WTC11 (cell line): Measurements from ENCODE around the gene ATG9B. TPM values are rescaled to one million over a fixed set of nuclear protein-coding genes. Genes with fewer than 3 reads are reported as not detected.

ENCODE experiments used
- ATAC-seq: fragments of 200-7000 bp; cut with Tn5 transposase; 2 replicates; pipeline ENCODE4 v1.10.0; 2021; ENCODE audit warnings: mild to moderate bottlenecking, moderate library complexity
- CTCF ChIA-PET: fragments of 300-600 bp; sonication (Branson Sonifier 250); formaldehyde crosslinking; loops from one replicate; lab custom pipeline; 2021; ENCODE audit warnings: antibody characterized with exemption; lab: Charles Lee
- POLR2A ChIA-PET: fragments of 350-600 bp; sonication (Branson Sonifier 250); formaldehyde crosslinking; loops from one replicate; lab custom pipeline; 2021; ENCODE audit warnings: antibody characterized with exemption; lab: Charles Lee
- DNase-seq: peaks from one replicate; pipeline ENCODE4 v3.0.0; 2021; ENCODE audit warnings: low spot score
- H3K27ac Mint-ChIP-seq: 2 replicates; pipeline ENCODE4 v1.8.0; 2021; ENCODE audit warnings: mixed read lengths
- H3K27me3 Mint-ChIP-seq: 2 replicates; pipeline ENCODE4 v1.8.0; 2021; ENCODE audit warnings: low read depth, mild to moderate bottlenecking, moderate library complexity, mixed read lengths
- H3K36me3 Mint-ChIP-seq: 2 replicates; pipeline ENCODE4 v1.8.0; 2021; ENCODE audit warnings: mixed read lengths
- H3K4me1 Mint-ChIP-seq: 2 replicates; pipeline ENCODE4 v1.8.0; 2022; ENCODE audit warnings: mixed read lengths
- H3K4me3 Mint-ChIP-seq: 2 replicates; pipeline ENCODE4 v1.8.0; 2021; ENCODE audit warnings: mild to moderate bottlenecking, moderate library complexity, mixed read lengths
- H3K9me3 Mint-ChIP-seq: 2 replicates; pipeline ENCODE4 v1.8.0; 2021; ENCODE audit warnings: mixed read lengths
- ATF1 ChIP-seq: sonication (generic); formaldehyde crosslinking; IDR thresholded peaks from 2 replicates; pipeline ENCODE4 v1.8.1; 2023; ENCODE audit warnings: mild to moderate bottlenecking, moderate library complexity, missing genetic modification reagents
- ERG ChIP-seq: fragments of 250-450 bp; sonication (Bioruptor Pico); IDR thresholded peaks from 2 replicates; pipeline ENCODE4 v1.8.0; 2021; ENCODE audit warnings: mild to moderate bottlenecking
- GABPB1 ChIP-seq: sonication (generic); formaldehyde crosslinking; IDR thresholded peaks from 2 replicates; pipeline ENCODE4 v1.8.1; 2023; ENCODE audit warnings: mild to moderate bottlenecking, missing genetic modification reagents
- HMGXB4 ChIP-seq: sonication (generic); formaldehyde crosslinking; IDR thresholded peaks from 2 replicates; pipeline ENCODE4 v1.8.1; 2023; ENCODE audit warnings: mild to moderate bottlenecking, moderate library complexity, missing genetic modification reagents
- NR1H2 ChIP-seq: sonication (generic); formaldehyde crosslinking; IDR thresholded peaks from 2 replicates; pipeline ENCODE4 v1.9.0; 2021; ENCODE audit warnings: mild to moderate bottlenecking, moderate library complexity, missing genetic modification reagents
- TEAD4 ChIP-seq: sonication (generic); formaldehyde crosslinking; IDR thresholded peaks from 2 replicates; pipeline ENCODE4 v1.8.0; 2022; ENCODE audit warnings: mild to moderate bottlenecking, missing genetic modification reagents
- total RNA-seq: library from RNA; stranded (reverse); gene quantifications from 3 replicates; pipeline ENCODE4 v1.2.3, GENCODE V29; 2021
- TF ChIP-seq, protein P1 (sequence below): sonication (generic); formaldehyde crosslinking; IDR thresholded peaks from 2 replicates; pipeline ENCODE4 v1.8.0; 2023; ENCODE audit warnings: missing genetic modification reagents, mild to moderate bottlenecking, borderline replicate concordance
- TF ChIP-seq, protein P2 (sequence below): fragments of 200-600 bp; IDR thresholded peaks from 2 replicates; pipeline ENCODE4 v1.8.0; 2022; ENCODE audit warnings: antibody characterized with exemption
- TF ChIP-seq, protein P3 (sequence below): sonication (generic); formaldehyde crosslinking; IDR thresholded peaks from 2 replicates; pipeline ENCODE4 v1.8.1; 2023; ENCODE audit warnings: mild to moderate bottlenecking, missing genetic modification reagents

ATG9B gene
- total RNA-seq, 1 experiment from 2014 or later, result 2.4 TPM

GRCh38 chr7:151017953-151018420 lies 6.3 kb downstream of the ATG9B start:
- peak overlapping the region; percentile 68 for H3K4me3 Mint-ChIP-seq
- no peaks in the 10 kb centered on the region for H3K36me3 Mint-ChIP-seq
- peak; percentile 88 for TF ChIP-seq HMGXB4 (CRISPR knock-in tag)
- TF ChIP-seq ATF1 (CRISPR knock-in tag), result 0 out of 2 replicates have a peak, but pooled peaks have one; percentile 5
- TF ChIP-seq, protein P1, sequence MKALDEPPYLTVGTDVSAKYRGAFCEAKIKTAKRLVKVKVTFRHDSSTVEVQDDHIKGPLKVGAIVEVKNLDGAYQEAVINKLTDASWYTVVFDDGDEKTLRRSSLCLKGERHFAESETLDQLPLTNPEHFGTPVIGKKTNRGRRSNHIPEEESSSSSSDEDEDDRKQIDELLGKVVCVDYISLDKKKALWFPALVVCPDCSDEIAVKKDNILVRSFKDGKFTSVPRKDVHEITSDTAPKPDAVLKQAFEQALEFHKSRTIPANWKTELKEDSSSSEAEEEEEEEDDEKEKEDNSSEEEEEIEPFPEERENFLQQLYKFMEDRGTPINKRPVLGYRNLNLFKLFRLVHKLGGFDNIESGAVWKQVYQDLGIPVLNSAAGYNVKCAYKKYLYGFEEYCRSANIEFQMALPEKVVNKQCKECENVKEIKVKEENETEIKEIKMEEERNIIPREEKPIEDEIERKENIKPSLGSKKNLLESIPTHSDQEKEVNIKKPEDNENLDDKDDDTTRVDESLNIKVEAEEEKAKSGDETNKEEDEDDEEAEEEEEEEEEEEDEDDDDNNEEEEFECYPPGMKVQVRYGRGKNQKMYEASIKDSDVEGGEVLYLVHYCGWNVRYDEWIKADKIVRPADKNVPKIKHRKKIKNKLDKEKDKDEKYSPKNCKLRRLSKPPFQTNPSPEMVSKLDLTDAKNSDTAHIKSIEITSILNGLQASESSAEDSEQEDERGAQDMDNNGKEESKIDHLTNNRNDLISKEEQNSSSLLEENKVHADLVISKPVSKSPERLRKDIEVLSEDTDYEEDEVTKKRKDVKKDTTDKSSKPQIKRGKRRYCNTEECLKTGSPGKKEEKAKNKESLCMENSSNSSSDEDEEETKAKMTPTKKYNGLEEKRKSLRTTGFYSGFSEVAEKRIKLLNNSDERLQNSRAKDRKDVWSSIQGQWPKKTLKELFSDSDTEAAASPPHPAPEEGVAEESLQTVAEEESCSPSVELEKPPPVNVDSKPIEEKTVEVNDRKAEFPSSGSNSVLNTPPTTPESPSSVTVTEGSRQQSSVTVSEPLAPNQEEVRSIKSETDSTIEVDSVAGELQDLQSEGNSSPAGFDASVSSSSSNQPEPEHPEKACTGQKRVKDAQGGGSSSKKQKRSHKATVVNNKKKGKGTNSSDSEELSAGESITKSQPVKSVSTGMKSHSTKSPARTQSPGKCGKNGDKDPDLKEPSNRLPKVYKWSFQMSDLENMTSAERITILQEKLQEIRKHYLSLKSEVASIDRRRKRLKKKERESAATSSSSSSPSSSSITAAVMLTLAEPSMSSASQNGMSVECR (CRISPR knock-in tag), result 0 out of 2 replicates have a peak, but pooled peaks have one; percentile 95
- TF ChIP-seq, protein P2, sequence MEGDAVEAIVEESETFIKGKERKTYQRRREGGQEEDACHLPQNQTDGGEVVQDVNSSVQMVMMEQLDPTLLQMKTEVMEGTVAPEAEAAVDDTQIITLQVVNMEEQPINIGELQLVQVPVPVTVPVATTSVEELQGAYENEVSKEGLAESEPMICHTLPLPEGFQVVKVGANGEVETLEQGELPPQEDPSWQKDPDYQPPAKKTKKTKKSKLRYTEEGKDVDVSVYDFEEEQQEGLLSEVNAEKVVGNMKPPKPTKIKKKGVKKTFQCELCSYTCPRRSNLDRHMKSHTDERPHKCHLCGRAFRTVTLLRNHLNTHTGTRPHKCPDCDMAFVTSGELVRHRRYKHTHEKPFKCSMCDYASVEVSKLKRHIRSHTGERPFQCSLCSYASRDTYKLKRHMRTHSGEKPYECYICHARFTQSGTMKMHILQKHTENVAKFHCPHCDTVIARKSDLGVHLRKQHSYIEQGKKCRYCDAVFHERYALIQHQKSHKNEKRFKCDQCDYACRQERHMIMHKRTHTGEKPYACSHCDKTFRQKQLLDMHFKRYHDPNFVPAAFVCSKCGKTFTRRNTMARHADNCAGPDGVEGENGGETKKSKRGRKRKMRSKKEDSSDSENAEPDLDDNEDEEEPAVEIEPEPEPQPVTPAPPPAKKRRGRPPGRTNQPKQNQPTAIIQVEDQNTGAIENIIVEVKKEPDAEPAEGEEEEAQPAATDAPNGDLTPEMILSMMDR, result peak; percentile 83
- no peak for TF ChIP-seq ERG (CRISPR knock-in tag)
- TF ChIP-seq, protein P3, sequence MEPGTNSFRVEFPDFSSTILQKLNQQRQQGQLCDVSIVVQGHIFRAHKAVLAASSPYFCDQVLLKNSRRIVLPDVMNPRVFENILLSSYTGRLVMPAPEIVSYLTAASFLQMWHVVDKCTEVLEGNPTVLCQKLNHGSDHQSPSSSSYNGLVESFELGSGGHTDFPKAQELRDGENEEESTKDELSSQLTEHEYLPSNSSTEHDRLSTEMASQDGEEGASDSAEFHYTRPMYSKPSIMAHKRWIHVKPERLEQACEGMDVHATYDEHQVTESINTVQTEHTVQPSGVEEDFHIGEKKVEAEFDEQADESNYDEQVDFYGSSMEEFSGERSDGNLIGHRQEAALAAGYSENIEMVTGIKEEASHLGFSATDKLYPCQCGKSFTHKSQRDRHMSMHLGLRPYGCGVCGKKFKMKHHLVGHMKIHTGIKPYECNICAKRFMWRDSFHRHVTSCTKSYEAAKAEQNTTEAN (CRISPR knock-in tag), result no peak
- TF ChIP-seq NR1H2 (CRISPR knock-in tag), result no peak
- POLR2A ChIA-PET, result interaction anchor here (0.9 to 1.5 kb wide), 4 partner anchors 10 to 68 kb away, joined by 3 to 8 read pairs (median 4); partner anchors contain the start of gene ABCB8
- peaks cover 82% of the 10 kb centered on the region for H3K27me3 Mint-ChIP-seq
- no peak overlapping the region for H3K27ac Mint-ChIP-seq
- ATAC-seq (peak; percentile 69), DNase-seq (peak; percentile 95)
- peaks cover 39% of the 10 kb centered on the region for H3K4me1 Mint-ChIP-seq
- no peaks in the 10 kb centered on the region for H3K9me3 Mint-ChIP-seq
- CTCF ChIA-PET, result interaction anchor here (0.5 to 6.3 kb wide), 63 partner anchors 9 to 1442 kb away, joined by 3 to 112 read pairs (median 4); partner anchors contain the start of genes ABCB8, ABCF2, AOC1 and ASB10

- Mint-ChIP-seq H3K27me3 (peaks cover 82% of the 10 kb centered on the region), H3K4me3 (peak overlapping the region; percentile 68), H3K9me3 (no peaks in the 10 kb centered on the region), H3K36me3 (no peaks in the 10 kb centered on the region), H3K27ac (no peak overlapping the region), H3K4me1 (peaks cover 43% of the 10 kb centered on the region)
- ChIA-PET CTCF (interaction anchor here (0.5 to 6.3 kb wide), 32 partner anchors 9 to 210 kb away, joined by 3 to 112 read pairs (median 8); partner anchors contain the start of genes ABCB8, ABCF2, AOC1 and CDK5), POLR2A (interaction anchor here (0.9 kb wide), 1 partner anchor 25 kb away, joined by 3 read pairs; no protein-coding TSS in a partner anchor)
- TF ChIP-seq GABPB1 (CRISPR knock-in tag) (no peak), TEAD4 (CRISPR knock-in tag) (no peak)
- DNase-seq (no peak), ATAC-seq (no peak)
Measured at GRCh38 chr7:151017370-151017952, 6.8 kb downstream of the ATG9B start.
